HG02759 (cell line): ENCODE data around the gene NEDD4L.
"Not testable (repeated sequence)": the region's sequence is repeated elsewhere in the genome, so short reads cannot be mapped to it uniquely, and the experiment has no call there.

ENCODE experiments used
- ATAC-seq: cut with Tn5 transposase; IDR thresholded peaks from one replicate; pipeline ENCODE4 v1.9.1; 2021; ENCODE audit warnings: mild to moderate bottlenecking, moderate library complexity; ENCODE audit not compliant: unreplicated experiment

Gene NEDD4L

GRCh38 chr18:58026395-58026794 is 17.6 kb upstream of the NEDD4L start:
- no peak for ATAC-seq

DNA sequence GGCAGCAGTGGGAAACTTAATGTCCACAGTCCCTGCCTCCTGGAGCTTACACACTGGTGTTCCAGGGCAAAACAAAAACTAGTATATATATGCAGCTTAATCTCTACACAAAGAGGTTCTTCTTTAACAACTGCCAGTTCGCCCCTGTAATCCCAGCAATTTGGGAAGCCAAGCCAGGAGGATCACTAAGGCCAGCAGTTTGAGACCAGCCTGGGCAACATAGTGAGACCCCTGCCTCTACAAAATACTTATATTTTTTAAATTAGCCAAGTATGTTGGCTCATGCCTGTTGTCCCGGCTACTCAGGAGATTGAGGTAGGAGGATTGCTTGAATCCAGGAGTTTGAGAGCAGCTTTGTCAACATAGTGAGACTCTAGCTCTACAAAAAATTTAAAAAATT is 17.2 kb upstream of the NEDD4L start:
- ATAC-seq: no peak

DNA sequence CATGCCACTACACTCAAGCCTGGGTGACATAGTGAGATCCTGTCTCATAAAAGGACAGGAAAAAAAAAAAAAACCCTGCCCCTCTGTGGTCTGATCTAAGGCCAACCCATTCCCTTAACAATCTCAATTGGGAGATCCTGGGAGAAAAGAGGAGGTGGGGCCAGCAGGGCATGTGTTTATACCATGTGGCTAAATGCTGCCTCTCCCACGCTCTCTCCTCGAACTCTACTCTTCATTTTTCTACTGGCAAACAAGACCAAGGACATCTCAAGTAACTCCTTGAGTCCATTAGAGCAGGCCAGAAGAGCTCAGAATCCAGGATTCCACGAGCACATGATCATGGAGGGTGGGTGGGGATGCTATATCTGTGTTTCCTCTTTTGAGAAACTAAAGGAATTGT is 16.7 kb upstream of the NEDD4L start:
- ATAC-seq: no peak

- ATAC-seq: no peak
Measured at GRCh38 chr18:58028109-58028784, 15.8 kb upstream of the NEDD4L start.

DNA sequence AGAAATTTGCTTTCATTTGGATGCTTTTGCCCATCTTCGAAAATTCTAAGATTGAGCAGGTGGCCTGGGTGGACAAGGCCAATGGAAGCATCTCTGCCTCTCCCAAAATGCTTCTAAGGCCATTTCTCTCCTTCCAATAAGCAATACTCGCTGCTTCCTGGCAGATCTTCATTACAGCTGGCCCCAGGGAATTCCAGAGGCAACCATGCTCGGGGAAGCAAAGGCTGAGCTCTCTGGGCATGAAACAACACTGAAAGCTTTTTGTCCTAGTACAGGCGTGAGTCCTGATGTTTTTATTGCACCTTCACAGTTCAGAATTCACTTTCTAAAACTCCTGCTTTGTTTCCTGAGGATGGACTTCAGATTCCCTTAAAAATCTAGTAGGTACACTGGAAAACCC is 11.8 kb upstream of the NEDD4L start:
- ATAC-seq: no peak

GRCh38 chr18:58033216-58033615 is 10.8 kb upstream of the NEDD4L start:
- no peak for ATAC-seq

DNA sequence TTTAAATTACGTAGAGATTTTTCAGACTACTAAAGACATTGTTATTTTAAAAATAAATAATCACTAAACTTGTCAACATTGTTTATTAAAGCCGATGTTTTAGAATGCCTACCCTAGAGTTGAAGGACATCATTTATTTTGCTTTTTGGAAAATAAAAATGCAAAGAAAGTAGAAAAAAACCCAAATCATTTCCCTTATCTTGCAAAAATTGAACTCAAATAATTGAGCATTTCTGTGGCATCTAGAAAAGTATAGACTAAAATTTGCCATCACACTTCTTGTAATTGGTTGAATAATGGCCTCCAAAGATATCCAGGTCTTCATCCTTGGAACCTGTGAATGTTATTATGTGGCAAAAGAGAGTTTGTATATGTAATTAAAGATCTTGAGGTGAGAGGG is 9.7 kb upstream of the NEDD4L start:
- no peak for ATAC-seq

- ATAC-seq: no peak
Measured at GRCh38 chr18:58037163-58037562, 6.9 kb upstream of the NEDD4L start.

DNA sequence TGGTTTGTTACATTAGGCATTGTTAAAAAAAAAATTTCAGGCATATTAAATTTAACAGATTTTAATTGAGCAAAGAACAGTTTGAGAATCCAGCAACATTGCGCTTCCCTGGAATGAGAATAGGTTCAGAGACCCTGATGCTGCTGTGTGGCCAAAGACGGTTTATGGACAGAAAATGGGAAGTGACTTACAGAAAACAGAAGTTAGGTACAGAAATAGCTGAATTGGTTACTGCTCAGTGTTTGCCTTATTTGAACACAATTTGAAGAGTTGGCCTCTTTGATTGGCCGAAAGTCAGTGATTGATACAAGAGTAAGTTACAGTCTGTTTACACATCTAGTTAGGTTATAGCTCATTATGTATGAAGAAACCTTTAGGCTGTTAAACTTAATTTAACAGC is 6.0 kb upstream of the NEDD4L start:
- no peak for ATAC-seq

GRCh38 chr18:58041633-58042032 is 2.4 kb upstream of the NEDD4L start:
- ATAC-seq: no peak

- ATAC-seq: no peak
Measured at GRCh38 chr18:58042826-58043490, 1.1 kb upstream of the NEDD4L start.

GRCh38 chr18:58044370-58045241 is 580 bp downstream of the NEDD4L start:
- peak; percentile 48 for ATAC-seq

DNA sequence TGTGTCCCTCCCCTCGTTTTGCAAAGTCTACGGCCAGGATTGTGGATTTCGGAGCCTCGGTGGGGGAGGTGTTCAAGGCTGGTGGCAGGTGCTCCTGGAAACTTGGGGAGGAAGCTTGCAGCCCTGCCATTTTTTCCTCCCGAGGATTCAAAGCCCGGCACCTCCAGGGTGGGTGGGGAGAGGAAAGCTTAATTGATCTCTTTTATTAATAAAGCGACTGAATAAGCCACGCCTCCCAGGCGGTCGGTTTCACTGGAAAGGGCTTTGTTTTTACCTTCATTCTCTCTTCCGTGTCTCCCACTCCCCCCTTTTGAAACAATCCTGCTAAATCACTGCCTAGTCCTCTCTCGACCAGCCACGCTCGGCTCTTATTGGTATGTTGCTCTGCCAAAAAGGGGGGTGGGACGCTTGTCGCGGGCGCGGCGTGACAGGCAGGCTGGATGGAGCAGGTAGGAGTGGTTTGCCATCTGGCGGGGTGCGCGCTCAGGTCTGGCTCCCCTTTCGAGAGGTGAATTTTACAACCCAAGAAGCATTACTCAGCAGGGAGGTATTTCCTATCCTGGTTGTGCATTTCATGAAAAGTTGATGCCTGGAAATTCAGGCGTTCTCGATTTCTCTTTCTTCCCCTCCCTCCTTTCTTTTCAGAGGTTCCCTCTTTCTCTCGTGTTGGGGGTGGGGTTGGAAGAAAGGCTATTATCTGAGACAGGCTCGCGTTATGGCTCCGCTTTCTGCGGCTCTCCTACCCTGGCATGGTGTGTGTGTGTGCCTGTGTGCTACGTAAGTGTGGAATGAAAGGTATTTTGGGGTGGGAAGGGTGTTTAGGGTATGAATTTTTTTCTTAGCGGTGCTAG is 1.4 kb downstream of the NEDD4L start:
- no peak for ATAC-seq

GRCh38 chr18:58046093-58046793 is 2.2 kb downstream of the NEDD4L start:
- no peak for ATAC-seq

DNA sequence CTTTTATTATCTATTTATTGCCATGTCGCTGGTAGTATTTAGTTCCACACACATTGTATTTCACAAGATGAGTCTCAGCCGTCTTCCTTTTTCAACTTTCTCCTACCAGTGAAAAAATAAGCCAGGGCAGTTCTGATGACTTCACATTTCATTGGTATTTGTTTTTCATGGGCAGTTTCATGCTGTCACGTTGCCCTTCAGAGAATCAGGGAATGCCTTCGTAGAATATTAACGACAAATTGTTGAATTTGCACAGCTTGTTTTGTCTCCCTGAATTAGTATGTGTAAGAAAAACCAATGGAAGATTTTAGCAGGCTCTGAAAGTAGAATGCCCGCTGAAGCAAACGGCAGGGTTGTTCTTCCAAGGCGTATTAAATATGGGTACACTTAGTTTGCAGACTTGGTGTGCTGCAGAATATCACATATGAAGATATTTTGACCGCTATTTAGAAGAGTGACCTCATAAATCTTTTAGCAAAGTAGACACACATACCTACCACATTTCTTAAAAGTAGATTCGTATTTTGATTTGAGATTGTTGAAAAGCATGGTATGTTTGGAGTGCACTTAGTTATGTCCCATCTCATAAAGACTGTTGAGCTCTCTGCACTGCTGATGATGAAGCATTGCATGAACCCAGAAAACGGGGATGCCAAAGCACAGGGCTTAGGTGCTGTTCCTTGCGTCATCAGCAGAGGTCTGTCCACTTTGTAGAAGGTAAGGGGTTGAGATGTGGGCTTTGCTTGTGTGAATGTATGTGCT is 2.9 kb downstream of the NEDD4L start:
- ATAC-seq: no peak

DNA sequence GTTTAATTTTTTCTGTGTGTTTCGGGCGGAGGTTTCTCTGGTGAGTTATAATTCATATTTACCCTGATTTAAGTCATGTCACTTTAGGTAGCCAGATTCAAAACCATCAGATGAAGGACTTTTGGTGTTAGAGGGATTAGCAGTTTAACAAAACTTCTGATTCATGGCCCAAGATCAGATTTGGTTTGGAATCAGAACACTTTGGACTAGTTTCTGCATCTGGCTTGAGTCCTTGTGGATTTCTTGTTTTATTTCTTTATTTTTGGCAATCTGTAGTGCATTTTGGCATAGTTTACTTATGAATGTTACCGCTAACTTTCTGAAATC is 3.5 kb downstream of the NEDD4L start:
- ATAC-seq: no peak

DNA sequence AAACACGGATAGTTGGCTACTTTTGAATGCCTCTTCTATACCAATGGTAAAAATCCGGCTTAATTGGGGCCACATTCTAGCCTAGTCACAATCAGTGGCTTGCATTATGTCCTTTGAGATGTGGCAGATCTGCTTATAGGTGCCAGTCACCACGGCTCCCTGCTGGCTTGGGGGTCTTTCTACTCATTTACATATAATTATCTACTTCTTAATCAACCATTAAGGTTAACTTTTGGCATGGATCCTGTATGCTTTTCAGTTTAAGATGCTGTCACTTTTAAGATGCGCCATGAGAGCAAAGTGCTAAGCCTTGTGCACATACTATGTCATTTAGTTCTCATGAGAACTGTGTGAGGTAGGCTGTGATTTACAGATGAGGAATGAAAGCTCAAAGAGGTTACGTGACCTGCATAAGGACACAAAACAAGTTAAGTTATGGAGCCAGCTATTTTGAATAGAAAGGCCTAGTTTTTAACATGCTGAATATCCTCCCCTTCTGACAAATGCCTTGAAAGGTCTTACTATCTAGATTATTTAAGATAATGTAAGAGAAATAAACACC is 4.1 kb downstream of the NEDD4L start:
- ATAC-seq: no peak

- no peak for ATAC-seq
Measured at GRCh38 chr18:58049000-58049688, 5.1 kb downstream of the NEDD4L start.

DNA sequence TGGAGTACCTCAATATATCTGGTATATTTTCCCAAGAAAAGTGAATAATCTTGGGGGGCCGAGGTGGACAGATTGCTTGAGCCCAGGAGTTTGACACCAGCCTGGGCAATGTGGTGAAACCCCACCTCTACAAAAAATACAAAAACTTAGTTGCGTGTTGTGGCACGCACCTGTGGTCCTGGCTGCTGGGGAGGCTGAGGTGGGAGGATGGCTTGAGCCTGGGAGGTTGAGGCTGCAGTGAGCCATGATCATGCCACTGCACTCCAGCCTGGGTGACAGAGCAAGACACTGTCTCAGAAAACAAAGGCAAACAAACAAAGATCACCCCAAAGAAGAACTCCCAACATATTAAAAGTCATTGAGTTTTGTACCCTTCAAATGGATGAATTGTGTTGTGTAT is 6.9 kb downstream of the NEDD4L start:
- not testable (repeated sequence) for ATAC-seq
